GM18519 (cell line): ENCODE results near the gene RESP18.

Experiments used
- ATAC-seq: cut with Tn5 transposase; IDR thresholded peaks from one replicate; pipeline ENCODE4 v1.9.1; 2021; ENCODE audit warnings: mild to moderate bottlenecking, moderate library complexity; ENCODE audit not compliant: unreplicated experiment, low FRiP score

The RESP18 gene

GRCh38 chr2:219332542-219332941 lies at the start of gene RESP18:
RESP18 (minus strand) TSS chr2:219332744.
- ATAC-seq = no peak

DNA sequence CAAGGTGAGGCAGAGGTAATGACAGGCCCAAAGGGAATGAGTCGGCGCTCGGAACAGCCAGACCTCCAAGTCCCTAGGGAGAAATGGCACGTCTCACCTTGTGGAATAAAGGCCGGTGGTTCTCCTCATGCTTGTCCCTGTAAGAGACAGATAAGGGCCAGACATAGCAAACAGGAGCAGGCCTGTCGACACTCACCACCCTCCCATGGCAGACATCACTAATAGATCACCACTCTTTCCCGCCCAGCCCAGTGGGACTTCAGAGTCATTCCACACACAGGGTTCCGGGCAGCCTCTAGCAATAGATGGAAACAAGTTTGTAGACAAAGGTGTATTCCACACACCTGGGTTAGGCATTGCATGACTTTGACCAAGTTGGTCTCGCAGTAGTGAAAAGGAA lies 48.9 kb upstream of the RESP18 start:
- no peak for ATAC-seq

DNA sequence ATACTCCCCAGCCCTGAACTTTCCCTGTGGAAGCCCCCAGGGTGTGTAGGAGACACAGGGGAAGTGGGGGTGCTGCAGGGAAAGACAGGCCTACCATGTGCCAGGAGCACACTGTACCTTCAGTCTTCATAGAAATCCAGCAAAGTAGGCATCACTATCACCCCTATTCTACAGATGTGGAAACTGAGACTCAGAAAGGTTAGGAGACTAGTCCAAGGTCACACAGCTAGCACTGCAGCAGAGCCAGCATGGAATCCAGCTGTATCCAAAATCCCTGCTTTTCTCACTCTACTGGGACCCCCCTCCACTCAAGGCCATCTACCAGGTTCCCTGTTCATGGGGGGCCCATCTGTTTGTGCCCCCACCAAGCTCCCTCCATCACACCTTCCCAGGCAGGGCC lies 48.4 kb upstream of the RESP18 start:
- ATAC-seq = no peak

DNA sequence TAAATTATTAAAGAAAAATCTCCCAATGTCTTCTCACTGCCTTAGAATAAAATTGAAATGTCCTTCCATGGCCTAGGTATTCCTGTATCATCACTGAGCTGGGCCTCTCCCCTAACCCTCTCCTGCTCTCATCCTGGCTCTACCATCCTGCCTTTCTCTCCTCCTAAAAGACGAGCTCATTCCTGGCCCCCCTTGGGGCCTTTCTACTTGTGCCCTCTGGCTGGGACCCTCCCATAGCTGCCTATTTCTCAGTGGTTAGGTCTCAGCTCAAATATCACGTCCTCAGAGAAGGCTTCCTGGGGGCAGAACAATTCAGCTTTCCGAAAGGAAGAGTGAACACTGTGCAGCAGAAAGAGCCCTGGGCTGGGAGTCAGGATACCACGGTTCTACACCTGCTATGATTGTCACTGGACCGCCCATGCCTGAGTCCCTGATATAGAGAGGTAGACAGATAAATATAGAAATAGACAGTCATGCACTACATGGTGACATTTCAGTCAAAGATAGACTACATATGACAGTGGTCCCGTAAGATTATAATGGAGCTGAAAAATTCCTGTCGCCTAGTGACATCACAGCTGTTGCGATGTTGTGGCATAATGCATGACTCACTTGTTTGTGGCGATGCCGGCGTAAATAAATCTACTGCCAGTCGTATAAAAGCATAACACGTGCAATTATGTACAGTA lies 45.8 kb upstream of the RESP18 start:
- ATAC-seq = no peak

DNA sequence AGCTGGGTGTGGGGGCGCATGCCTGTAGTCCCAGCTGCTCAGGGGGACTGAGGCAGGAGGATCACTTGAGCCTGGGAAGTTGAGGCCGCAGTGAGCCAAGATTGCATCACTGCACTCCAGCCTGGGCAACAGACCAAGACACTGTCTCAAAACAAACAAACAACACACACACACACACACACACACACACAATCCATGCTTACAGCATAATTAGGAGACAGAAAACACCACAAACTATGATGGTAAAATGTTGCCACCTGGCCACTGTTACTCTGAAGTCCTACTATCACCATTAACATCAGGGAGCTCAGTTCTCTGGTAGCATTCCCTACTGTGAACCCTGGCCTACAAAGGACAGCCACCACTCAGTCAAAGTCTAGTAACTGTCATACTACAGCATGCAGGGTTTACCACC lies 36.9 kb upstream of the RESP18 start:
- ATAC-seq = no peak

- ATAC-seq = no peak
Measured at GRCh38 chr2:219368690-219369191, 36.2 kb upstream of the RESP18 start.

GRCh38 chr2:219362524-219363164 lies 30.1 kb upstream of the RESP18 start:
- ATAC-seq = peak; percentile 80

- no peak for ATAC-seq
Measured at GRCh38 chr2:219362072-219362471, 29.5 kb upstream of the RESP18 start.

GRCh38 chr2:219358170-219359075 lies 25.9 kb upstream of the RESP18 start:
- ATAC-seq = no peak

DNA sequence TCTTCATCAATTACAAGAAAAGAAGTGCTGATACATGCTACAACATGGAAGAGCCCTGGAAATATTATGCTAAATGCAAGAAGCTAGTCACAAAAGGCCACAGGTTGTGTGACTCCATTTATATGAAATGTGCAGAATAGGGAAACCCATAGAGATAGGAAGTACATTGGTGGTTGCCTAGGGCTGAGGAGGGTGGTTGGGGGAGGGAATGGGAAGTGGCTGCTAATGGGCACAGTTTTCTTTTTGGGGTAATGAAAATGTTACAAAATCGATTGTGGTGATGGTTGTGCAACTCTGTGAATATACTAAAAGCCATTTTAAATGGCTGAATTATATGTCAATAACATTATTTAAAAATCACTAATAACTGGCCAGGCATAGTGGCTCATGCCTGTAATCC lies 24.3 kb upstream of the RESP18 start:
- ATAC-seq = no peak

DNA sequence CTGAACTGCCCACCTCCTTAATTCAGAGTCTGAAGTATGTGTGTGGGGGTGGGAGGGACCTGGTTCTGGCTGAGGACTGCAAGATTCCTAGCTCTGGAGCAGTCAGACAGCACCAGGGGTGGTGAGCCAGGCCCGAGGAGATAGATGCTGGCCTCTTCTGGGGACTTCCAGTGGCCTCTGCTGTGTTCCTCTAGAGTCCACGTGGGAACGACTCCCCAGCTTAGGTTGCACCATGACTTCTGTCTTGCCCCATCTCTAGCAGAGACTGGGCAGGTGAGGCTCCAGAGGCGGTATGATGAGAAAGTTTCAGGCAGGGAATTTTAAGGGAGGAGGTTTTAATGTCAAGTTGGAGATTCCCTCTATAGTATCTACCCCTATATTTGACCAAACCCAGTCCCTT lies 22.0 kb upstream of the RESP18 start:
- ATAC-seq = no peak

DNA sequence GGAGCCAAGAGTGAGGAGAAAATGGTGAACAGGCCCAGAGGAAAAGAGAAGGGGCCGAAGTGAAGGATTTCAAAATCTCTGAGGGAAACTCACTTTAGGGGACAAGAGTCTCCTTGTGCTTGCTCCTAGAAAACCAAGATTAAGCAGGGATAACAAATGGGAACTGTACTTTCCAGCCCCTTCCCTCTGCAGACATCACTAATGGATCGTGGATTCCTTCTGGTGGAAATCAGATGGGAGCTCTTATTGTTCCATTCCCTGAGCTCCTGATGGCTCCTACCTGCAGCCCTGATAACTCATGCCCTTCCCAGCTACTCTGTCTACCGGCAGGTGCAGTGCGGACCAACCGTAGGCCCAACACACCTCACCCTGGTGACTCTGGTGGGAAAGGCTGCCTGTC lies 20.6 kb upstream of the RESP18 start:
- ATAC-seq = no peak

DNA sequence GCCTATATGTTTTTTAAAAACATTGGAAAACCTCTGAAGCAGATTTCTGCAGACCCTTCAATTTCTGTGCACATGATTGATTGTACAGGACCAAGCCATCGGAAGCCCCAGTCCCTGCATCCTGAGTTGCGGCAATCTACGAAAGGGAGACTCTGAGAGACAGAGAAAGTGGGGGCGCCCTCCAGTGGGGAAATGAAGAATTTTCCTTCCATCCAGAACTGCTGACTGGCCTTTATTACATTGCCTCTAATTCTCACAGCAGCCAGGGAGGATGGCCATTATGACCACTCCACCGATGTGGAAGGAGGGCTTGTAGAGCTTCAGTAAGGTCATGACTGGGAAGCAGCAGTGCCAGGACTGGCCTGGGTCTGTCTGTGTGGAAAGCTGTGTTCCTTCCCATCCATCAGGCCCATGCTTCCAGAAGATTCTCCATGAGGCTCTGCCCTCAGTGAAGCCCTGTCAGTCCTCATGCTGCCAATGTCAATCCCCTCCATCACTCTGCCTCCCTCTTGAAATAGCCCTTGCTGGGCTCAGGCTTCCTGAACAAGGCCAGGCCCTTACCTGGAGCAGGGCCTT lies 20.0 kb upstream of the RESP18 start:
- ATAC-seq = no peak

DNA sequence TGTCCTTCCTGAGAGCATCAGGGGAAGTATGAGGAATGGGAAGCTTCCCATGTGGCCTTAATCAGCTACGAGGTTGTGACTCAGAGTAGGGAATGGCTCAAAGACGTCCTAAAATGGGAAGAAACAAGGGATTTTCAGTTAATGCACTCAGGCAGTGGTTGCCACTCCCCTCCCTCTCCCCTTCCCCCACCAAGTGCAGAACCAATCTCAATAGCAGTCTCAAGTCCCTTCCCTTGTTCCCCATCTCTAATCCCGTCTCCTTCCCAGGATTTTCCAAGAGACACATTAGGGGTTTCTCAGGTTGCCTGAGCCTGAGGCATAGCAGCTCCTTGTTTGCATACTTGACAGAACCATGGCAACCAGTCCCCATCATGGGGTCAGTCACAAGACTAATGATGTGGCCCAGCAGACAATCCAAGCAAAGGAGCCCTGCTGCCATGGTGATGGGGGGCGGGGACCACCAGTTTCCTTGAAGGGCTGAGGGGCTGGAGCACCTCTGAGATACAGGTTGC lies 18.2 kb upstream of the RESP18 start:
- no peak for ATAC-seq

GRCh38 chr2:219350215-219350614 lies 17.7 kb upstream of the RESP18 start:
- no peak for ATAC-seq

DNA sequence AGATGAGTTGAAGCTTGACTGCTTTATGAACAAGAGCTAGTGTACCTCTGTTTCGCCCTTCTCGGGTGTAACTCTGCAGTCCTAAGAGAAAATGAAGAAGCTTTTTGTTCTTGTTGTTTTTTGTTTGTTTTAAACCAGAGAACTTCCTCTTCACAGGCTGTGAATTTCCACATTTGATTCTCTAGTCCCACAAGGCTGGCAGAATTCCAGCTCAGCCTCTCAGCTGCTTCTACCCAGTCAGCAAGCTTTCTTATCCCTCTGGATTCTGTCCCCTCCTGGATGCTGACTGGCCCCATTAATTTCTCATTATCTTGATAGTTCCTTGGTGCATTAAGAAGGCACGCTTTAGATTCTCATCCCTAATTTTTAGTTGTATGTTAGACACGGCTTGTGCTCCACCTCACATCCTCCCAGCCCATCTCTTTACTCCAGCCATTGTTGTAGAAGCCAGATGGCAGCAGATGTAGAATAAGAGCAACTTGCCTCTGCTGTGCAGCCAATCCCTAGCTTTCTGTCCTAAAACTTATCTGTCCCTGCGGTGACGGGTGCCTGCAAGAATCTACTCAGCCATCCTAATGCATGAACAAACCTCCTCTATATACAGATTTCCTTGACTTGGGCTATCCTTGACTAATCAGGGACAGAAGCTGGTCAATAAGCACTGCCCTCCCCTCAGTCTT lies 12.3 kb upstream of the RESP18 start:
- ATAC-seq = no peak

DNA sequence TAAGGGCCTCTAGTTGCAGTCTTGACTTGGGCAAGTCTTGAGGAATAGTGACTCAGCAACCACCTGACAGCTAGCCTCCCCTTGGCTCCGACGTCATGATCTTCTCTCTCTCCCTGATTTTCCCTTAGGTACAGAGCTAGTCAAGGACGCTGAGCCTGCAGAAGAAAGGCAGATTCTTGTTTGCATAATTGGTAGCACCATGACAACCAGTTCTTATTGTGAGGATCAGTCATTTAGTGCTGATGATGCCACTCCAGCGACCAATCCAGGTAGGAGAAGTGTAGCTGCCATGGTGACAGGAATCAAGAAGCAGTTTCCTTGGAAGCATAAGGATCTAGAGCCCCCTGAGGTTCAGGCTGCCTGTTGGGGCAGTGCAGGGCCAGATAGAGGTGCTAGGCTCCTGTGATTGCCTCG lies 2.8 kb upstream of the RESP18 start:
- ATAC-seq = no peak

DNA sequence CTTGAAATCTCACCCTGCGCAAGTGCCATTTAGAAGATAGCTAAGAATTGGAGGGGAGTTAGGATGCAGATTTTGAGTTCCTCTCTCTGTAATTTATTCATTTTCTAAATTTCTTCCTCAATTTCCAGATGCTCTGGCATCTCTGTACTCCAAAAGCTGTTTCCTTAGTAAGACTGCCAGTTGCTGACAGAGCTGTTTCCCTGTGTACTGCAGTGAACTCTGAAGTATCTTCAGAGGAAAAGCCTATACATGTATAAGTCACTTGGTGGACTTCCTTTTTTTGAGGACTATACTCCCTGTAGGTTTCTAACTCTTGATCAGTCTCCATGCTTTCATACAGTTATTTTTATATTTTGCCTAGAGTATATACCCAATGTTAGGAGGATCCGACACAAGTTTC lies 1.5 kb upstream of the RESP18 start:
- no peak for ATAC-seq

- ATAC-seq = no peak
Measured at GRCh38 chr2:219331560-219332213, 857 bp downstream of the RESP18 start.

- ATAC-seq = no peak
Measured at GRCh38 chr2:219327719-219328118, 4.8 kb downstream of the RESP18 start.
